BJ (cell line): Measurements from ENCODE around the gene SLC16A12. TPM values are rescaled to one million over a fixed set of nuclear protein-coding genes. Genes with fewer than 3 reads are reported as not detected.
"Not testable (repeated sequence)": the region's sequence is repeated elsewhere in the genome, so short reads cannot be mapped to it uniquely, and the experiment has no call there.

Source experiments
- CTCF ChIA-PET: fragments of 350-600 bp; formaldehyde crosslinking; extraction: SDS; loops from one replicate; lab custom pipeline; 2021; ENCODE audit warnings: antibody characterized with exemption, inconsistent platforms; lab: Yijun Ruan, JAX
- POLR2A ChIA-PET: fragments of 300-600 bp; sonication (Branson Sonifier 250); formaldehyde crosslinking; extraction: SDS; loops from one replicate; lab custom pipeline; 2021; ENCODE audit warnings: antibody characterized with exemption; lab: Charles Lee
- DNase-seq: peaks from one replicate; pipeline ENCODE4 v3.0.0-alpha.2; 2011; ENCODE audit warnings: low read depth
- H3K27me3 ChIP-seq: 2 replicates; pipeline ENCODE4 v1.6.0; 2011; ENCODE audit warnings: low read length; ENCODE audit not compliant: control insufficient read depth, insufficient read depth
- H3K36me3 ChIP-seq: 2 replicates; pipeline ENCODE4 v1.5.1; 2011; ENCODE audit warnings: low read length; ENCODE audit not compliant: control insufficient read depth, insufficient read depth
- H3K4me3 ChIP-seq: 2 replicates; pipeline ENCODE4 v1.5.1; 2011; ENCODE audit warnings: low read depth, mild to moderate bottlenecking, control low read depth, low read length
- polyA plus RNA-seq: library from polyadenylated mRNA; depleted of rRNA; stranded (reverse); fragments of >200 nt; gene quantifications from 2 replicates; pipeline ENCODE4 v1.2.3, GENCODE V29; 2011
- TF ChIP-seq, protein P1 (sequence below): IDR thresholded peaks from 2 replicates; pipeline ENCODE4 v1.5.1; 2011; ENCODE audit warnings: low read depth, mild to moderate bottlenecking, control low read depth, inconsistent platforms, low read length, moderate library complexity; ENCODE audit not compliant: insufficient read depth

The SLC16A12 gene
- polyA plus RNA-seq, 1 experiment = 0.06 TPM

DNA sequence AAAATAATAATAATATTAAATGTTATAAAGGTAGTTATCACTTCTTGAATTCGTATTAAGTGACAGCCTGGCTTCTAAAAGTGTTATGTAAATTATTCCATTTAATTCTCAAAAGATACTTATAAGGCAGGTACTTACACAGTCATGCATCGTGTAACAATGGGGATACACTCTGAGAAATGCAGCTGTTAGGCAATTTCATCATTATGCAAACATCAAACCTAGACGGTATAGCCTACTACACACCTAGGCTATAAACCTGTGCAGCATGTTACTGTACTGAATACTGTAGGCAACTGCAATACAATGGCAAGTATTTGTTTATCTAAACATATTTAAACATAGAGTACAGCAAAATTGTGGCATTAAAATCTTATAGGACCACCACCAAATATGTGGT is 141.5 kb downstream of the SLC16A12 start:
- Histone ChIP-seq H3K27me3 (no peaks in the 10 kb centered on the region), H3K36me3 (no peaks in the 10 kb centered on the region), H3K4me3 (peak overlapping the region; percentile 41)
- TF ChIP-seq, protein P1, sequence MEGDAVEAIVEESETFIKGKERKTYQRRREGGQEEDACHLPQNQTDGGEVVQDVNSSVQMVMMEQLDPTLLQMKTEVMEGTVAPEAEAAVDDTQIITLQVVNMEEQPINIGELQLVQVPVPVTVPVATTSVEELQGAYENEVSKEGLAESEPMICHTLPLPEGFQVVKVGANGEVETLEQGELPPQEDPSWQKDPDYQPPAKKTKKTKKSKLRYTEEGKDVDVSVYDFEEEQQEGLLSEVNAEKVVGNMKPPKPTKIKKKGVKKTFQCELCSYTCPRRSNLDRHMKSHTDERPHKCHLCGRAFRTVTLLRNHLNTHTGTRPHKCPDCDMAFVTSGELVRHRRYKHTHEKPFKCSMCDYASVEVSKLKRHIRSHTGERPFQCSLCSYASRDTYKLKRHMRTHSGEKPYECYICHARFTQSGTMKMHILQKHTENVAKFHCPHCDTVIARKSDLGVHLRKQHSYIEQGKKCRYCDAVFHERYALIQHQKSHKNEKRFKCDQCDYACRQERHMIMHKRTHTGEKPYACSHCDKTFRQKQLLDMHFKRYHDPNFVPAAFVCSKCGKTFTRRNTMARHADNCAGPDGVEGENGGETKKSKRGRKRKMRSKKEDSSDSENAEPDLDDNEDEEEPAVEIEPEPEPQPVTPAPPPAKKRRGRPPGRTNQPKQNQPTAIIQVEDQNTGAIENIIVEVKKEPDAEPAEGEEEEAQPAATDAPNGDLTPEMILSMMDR = no peak
- CTCF ChIA-PET = no interaction called here
- POLR2A ChIA-PET = no interaction called here
- DNase-seq = no peak

DNA sequence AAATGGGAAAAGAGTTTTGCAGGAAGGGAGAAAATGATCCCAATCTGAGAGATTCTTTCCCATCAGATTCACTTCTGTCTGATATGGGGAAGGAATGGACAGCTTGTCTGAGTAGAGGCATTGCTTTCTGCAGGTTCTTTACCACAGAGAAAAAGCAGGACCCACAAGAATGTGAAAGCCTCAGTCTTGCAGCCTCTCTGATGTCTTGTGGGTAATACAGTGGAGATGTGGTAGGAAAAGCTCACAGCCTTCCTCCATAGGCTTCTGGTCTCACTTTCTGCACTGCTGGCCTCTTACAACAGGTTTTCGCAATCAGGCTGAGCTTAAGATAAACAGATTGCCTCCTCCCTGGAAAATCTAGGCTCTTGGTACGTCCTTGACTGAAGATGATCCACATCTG is 142.4 kb downstream of the SLC16A12 start:
- no peaks in the 10 kb centered on the region for H3K36me3 ChIP-seq
- peak; percentile 62 for DNase-seq
- no peaks in the 10 kb centered on the region for H3K27me3 ChIP-seq
- peak overlapping the region; percentile 41 for H3K4me3 ChIP-seq
- ChIA-PET POLR2A (interaction anchor here (0.6 to 1.2 kb wide), 4 partner anchors 19 to 209 kb away, joined by 3 to 7 read pairs (median 5); no protein-coding TSS in a partner anchor), CTCF (interaction anchor here (0.6 to 1.3 kb wide), 9 partner anchors 9 to 1507 kb away, joined by 3 to 5 read pairs (median 3); no protein-coding TSS in a partner anchor)
- TF ChIP-seq, protein P1 = no peak

DNA sequence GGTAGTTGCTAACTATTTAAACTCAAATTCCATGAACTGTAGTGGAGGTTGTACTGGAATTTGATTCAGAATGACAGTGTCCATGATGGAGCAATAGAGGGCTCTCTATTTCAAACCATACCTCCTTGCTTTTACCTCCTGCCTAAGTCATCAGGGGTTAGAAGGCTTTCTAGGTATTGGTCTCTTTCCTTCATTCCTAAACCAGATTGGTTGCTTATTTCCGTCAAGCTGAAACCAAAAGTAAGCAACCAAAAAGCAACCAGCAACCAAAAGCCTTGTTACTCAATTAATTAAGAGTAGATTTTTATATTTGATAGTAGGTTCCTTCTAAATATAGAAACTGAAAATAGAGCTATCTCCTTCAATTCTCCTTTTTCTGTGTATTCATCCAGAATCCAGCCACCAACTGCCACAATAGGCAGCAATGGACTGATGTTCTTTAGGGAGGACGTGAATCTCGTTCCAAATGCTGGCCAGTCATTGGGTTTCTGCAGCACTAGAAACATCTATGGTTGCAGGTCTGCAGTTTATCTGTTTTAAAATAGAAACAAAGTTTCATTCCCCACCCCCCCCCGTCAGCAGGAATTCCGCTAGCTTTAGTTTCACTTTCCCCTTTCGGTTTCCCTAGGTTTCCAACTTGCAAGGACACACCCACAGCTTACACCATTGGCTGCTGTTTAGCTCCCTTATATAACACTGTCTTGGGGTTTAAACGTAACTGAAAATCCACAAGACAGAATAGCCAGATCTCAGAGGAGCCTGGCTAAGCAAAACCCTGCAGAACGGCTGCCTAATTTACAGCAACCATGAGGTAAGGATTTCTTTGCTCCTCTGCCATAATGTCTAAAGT is 143.3 kb downstream of the SLC16A12 start, which contains the start of gene IFIT1:
TSS of gene IFIT1 (plus strand) at position 717 of the 850 bp plus-strand sequence. CDS start at position 807, 90 bp downstream.
- Histone ChIP-seq H3K36me3 (no peaks in the 10 kb centered on the region), H3K4me3 (peak within 1 kb of the TSS; percentile 41), H3K27me3 (no peaks in the 10 kb centered on the region)
- ChIA-PET POLR2A (interaction anchor here (0.6 to 1.2 kb wide), 3 partner anchors 18 to 208 kb away, joined by 4 to 7 read pairs (median 6); no protein-coding TSS in a partner anchor), CTCF (interaction anchor here (0.6 to 1.3 kb wide), 9 partner anchors 8 to 420 kb away, joined by 3 to 5 read pairs (median 3); partner anchors contain the start of gene LIPA)
- TF ChIP-seq, protein P1 = no peak
- peak; percentile 71 for DNase-seq

DNA sequence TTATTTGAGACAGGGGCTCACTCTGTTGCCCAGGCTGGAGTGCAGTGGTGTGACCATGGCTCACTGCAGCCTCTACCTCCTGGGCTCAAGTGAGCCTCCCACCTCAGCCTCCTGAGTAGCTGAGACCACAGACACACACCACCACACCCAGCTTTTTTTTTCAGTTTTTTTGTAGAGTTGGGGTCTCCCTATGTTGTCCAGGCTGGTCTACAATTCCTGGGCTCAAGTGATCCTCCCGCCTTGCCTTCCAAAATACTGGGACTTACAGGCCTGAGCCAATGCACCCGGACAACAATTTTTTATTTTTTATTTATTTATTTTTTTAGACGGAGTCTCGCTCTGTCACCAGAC is 144.2 kb downstream of the SLC16A12 start:
- H3K4me3 ChIP-seq, H3K27me3 ChIP-seq, H3K36me3 ChIP-seq, POLR2A ChIA-PET, DNase-seq, CTCF ChIA-PET: not testable (repeated sequence)

DNA sequence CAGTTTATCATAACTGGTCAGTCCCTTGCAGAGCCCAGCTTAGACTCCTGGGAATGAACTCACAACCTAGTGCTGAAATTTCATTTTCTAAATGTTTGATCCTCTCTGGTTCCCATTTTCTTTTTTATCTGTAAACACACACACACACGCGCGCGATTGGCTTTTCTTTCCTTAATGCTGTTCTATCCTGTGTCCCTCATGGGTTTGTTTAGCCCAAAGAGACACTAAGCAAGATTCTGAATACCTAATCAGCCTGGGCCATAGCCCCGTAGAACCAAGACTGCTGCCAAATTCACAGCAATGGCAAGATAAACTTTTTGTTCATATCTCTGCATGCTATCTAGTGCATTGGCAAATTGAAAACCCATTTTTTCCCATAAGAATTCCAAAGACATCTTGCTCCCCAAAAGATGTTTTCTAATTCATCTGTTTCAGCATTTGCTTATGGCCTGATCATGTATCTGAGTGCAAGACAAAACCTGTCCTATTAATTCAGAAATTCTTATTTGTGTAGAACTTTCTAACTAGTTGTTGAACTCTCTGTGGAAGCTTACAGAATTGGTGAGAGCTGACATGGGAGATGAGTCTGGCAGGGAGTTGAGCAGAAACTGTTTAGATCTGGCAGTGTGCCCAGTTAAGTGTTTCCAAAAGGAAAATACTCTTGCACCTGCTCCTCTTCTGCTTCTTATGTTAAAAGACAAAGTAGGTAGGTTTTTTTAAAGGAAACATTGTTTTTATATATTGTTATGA is 144.7 kb downstream of the SLC16A12 start:
- ChIA-PET POLR2A (no interaction called here), CTCF (no interaction called here)

More for the DNA sequence above, 144.7 kb downstream of the SLC16A12 start:
- no peaks in the 10 kb centered on the region for H3K36me3 ChIP-seq
- no peak overlapping the region for H3K4me3 ChIP-seq
- no peak for DNase-seq
- TF ChIP-seq, protein P1 = no peak
- H3K27me3 ChIP-seq = no peaks in the 10 kb centered on the region
